Mucosa of gallbladder (tissue), 1 donor: ENCODE data around the gene ICAM3. TPM values are rescaled to one million over a fixed set of nuclear protein-coding genes. Genes with fewer than 3 reads are reported as not detected.
"Not testable (repeated sequence)": the region's sequence is repeated elsewhere in the genome, so short reads cannot be mapped to it uniquely, and the experiment has no call there.

Source experiments
- DNase-seq: peaks from one replicate; pipeline ENCODE4 v3.0.0-alpha.2; 2020; ENCODE audit warnings: low spot score
- total RNA-seq: library from RNA; stranded (reverse); gene quantifications from one replicate; pipeline ENCODE4 v1.2.1, GENCODE V29; 2021
- donor health status: DM: no; HTN: no; CAD: no.

The ICAM3 gene
- total RNA-seq, 1 donor from 2014 or later, result 14.7 TPM

GRCh38 chr19:10346509-10346908, 7.1 kb upstream of the ICAM3 start:
- no peak for DNase-seq

DNA sequence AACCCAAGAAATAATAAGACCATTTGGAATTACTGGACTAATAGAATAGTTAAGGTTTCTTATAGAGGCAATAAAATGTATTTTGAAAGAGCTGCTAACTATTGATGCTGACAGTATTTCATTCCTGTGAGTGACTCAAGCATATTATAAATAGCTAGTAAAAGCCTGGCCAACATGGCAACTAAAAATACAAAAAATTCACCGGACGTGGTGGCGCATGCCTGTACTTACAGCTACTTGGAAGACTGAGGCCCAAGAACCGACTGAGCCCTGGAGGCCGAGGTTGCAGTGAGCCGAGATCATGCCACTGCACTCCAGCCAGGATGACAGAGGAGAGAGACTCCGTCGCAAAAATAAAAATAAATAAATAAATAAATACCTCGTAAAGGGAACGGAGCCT, 5.4 kb upstream of the ICAM3 start:
- no peak for DNase-seq

GRCh38 chr19:10343495-10343894, 4.1 kb upstream of the ICAM3 start:
- no peak for DNase-seq

- no peak for DNase-seq
Observed at GRCh38 chr19:10339977-10340376, 553 bp upstream of the ICAM3 start.

- DNase-seq, result no peak
Observed at GRCh38 chr19:10338940-10339339, 484 bp downstream of the ICAM3 start.

DNA sequence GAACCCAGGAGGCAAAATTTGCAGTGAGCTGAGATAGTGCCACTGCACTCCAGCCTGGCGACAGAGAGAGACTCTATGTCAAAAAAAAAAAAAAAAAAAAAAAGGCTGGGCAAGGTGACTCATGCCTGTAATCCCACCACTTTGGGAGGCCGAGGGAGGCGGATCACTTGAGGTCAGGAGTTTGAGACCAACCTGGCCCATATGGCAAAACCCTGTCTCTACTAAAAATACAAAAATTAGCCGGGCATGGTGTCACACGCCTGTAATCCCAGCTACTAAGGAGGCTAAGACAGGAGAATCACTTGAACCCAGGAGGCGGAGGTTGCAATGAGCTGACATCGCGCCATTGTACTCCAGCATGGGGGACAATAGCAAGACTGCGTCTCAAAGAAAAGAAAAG, 2.7 kb downstream of the ICAM3 start:
- not testable (repeated sequence) for DNase-seq

GRCh38 chr19:10335352-10335985, 4.0 kb downstream of the ICAM3 start:
- no peak for DNase-seq

GRCh38 chr19:10334588-10335351, 4.7 kb downstream of the ICAM3 start:
- DNase-seq, result peak; percentile 94

- DNase-seq, result no peak
Observed at GRCh38 chr19:10333758-10334587, 5.5 kb downstream of the ICAM3 start.

DNA sequence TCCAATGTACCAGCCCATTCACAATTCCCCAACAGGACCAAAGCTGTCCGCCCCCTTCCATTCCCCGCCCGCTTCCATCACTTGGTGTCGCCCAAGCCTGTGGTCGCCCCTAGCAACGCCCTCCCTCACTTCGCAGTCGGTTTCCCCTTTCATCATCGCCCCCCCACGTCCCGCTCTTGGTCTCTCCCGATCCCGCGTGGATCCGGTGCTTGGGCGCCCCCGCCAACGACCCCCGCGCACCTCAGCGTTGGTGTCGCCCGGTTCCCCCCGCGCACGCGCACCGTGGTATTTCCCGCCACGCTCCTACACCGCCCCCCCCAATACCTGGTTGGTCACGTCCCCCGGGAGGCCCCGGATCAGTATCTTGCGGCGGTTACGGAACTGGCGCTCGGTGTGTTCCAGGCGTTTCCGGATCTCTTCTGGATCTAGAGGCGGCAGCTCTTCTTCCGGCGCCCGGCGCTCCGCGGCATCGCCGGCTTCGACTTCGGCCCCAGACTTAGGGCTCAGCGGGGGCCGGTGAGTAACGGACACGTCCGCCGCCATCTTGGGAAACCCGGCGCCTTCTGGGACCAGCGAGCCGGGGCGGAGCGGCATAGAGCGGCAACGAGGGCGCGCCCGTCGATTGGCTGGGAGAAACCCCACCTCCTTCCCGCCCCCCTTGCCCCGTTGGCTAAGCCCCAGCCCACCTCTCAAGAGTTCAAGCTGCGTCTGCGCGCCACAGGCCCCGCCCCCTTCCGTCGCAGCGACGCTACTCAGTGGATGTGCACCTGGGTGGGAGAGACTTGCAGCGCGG, 6.3 kb downstream of the ICAM3 start, which contains the start of gene RAVER1:
TSS of gene RAVER1 (minus strand) at position 565 of the 793 bp plus-strand sequence. CDS start at position 543, 22 bp downstream.
- DNase-seq, result peak; percentile 98

GRCh38 chr19:10332158-10332964, 7.1 kb downstream of the ICAM3 start:
- DNase-seq, result no peak

DNA sequence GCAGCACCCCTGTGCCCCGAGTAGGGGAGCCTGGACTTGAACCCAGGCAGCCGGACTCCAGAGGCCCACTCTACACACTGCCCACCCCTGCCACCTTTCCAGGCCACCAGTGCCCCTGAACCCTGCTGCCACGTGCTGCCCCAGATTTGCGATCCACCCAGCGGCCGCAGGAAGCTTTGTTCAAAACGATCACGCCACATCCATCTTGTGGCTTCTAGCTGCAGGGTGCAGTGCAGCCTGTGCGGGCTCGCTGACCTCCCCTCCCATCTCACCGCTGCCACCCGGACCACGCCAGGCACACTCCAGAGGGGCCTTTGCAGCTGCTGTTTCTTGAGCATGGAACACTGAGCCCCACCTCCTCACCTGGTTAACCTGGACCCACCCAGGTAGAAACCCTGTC, 9.9 kb downstream of the ICAM3 start:
- no peak for DNase-seq

DNA sequence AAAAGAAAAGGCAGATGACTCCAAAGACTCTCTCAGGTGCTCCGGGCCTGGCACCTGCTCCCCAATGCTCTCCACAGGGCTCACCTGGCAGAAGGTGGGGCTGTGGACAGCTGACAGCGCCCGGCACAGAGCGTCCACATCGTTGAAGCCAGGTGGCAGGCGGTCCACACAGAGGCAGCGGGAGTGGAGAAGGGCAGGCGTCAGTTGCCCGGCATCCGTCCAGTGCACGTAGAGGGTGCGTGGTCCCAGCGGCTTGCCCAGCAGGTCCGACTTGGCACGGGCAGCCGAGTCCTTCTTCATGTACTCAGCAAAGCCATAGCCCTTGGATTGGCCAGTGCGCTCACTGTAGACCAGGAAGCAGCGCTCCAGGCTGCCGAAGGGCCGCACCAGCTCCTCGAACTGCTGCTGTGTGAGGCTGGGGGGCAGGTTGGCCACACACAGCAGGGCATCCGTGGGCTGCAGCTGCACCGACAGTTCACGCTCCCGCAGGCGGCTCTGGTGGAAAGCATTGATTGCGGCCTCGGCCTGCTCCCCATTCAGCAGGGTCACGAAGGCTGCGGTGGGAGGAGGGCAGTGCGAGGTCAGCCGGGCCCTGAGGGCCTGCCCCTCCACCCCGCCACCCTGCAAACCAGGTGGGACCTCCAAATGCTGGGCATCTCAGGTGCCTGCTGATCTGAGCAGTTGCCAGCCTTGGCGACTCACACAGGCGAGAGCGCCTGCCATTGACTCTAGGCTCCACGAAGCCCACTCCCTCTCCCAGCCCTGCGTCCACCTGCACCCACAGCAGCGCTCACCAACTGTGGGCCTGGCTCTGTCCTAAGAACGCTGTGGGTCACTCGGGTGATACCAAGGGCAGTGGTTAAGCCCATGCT, 10.6 kb downstream of the ICAM3 start:
- no peak for DNase-seq

DNA sequence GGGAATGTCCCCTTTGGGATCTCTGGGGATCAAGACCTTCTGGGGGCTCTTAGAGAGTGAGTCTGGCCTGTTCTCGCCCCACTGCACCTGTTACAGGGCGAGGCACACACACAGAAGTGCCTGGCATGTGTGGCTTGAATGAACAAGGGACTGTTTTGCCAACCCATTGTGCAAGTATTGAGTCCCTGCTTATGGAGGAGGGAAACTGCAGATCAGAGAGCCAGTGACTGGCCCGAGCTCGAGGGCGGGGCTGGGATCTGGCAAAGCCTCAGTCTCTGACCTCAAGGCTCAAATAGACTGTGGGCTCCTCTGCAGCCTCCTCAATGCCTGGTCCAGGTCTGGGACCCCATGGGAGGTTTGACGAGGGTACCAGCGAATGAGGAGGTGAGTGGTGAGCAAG, 11.6 kb downstream of the ICAM3 start:
- no peak for DNase-seq

- DNase-seq, result no peak
Observed at GRCh38 chr19:10325732-10326131, 13.7 kb downstream of the ICAM3 start.

- DNase-seq, result no peak
Observed at GRCh38 chr19:10321874-10322835, 17.3 kb downstream of the ICAM3 start.

DNA sequence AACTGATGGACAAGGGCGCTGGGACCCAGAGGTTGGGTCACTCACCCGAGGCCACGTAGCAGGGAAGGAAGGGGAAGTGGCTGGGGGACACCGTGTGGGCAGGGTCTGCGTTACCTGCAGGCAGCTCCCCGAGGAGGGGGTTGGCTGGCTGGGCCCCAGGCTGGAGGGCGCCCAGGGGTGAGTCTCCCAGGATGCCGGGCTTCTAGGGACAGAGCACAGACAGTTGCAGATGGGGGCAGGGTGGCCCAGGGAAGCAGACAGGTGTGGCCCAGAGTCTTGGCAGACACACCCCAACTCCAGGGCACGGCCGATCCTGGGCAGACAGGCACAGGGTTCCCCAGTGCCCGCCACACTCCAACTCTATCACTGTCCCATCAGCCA, 18.0 kb downstream of the ICAM3 start:
- no peak for DNase-seq

DNA sequence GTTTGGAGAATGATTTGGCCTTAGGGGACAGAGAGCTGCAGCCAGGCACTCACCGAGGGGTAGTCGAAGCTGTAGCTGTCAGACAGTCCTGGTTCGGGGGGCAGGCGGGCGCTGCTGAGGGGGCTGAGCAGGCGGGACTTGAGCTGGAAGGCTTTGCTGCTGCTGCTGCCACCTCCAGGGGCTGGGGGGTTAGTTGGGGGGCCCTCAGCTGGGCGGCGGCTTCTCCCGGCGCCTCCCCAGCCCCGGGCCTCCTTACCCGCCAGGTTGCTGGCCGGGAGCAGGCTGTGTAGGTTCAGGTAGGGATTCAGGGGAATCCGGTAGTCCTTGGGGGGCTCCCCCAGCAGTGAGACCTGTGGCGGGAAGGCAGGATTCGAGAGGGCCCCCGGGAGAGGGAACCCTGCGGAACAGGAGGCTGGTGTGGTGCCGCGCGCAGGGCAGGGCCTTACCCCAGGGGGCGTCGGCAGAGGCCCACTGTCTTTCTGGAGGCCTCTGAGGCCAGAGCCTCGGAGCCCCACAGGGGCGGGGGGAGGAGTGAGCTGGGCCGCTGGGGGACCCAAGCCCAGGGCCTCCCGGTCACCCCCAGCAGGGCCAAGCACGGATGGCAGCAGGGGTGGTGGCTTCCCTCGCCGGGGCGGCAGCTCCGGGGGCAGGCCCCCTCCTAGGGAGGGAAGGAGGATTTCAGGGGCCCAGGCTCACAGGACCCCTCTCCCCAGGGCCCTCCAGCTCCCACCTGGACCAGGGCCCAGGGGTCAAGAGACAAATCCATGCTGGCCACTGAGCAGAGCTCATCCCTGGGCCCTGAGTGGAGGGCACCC, 18.6 kb downstream of the ICAM3 start:
- no peak for DNase-seq
